ENCODE results near the gene IQGAP2.

The IQGAP2 gene

GRCh38 chr5:76744632-76745031, 341.5 kb downstream of the IQGAP2 start:
- no peak for TF ChIP-seq CTCF (IDR thresholded peaks at IDR 0.05)

GRCh38 chr5:76745670-76746069, 342.6 kb downstream of the IQGAP2 start:
- TF ChIP-seq CTCF (IDR thresholded peaks at IDR 0.05): no peak

- no peak for TF ChIP-seq CTCF (IDR thresholded peaks at IDR 0.05)
Observed at GRCh38 chr5:76746677-76747076, 343.6 kb downstream of the IQGAP2 start.

GRCh38 chr5:76747706-76748105, 344.6 kb downstream of the IQGAP2 start:
- no peak for TF ChIP-seq CTCF (IDR thresholded peaks at IDR 0.05)

- no peak for TF ChIP-seq CTCF (IDR thresholded peaks at IDR 0.05)
Observed at GRCh38 chr5:76751291-76751690, 348.2 kb downstream of the IQGAP2 start.

GRCh38 chr5:76754668-76755078, 351.6 kb downstream of the IQGAP2 start:
- no peak for TF ChIP-seq CTCF (IDR thresholded peaks at IDR 0.05)

- no peak for TF ChIP-seq CTCF (IDR thresholded peaks at IDR 0.05)
Observed at GRCh38 chr5:76755779-76756637, 352.9 kb downstream of the IQGAP2 start.

Data from LNCAP (cell line).